Measurements from ENCODE around the gene PTCH1. TPM values are rescaled to one million over a fixed set of nuclear protein-coding genes. Genes with fewer than 3 reads are reported as not detected.

PTCH1 gene
- total RNA-seq, 8 experiments from 2014 or later: 2.2 to 59.2 (median 20.8) TPM

GRCh38 chr9:95494022-95494415 lies 22.8 kb downstream of the PTCH1 start:
- in situ Hi-C loops (cut with MboI; ENCODE audit: low pct_unique_long_range_greater_than_20kb in 2 of 9, low sequenced_read_pairs in 9 of 9, unreplicated experiment in 9 of 9): no loop called here
- 45 to 100% (median 86%) methylated on average over 1 to 12 of the region's 26 CpGs; no CpG with 5 or more reads in 6 of the 10 experiments for WGBS, 10 experiments
- H3K4me1 ChIP-seq (replicated peaks in 1 of 2): peaks cover 80 to 94% of the 10 kb centered on the region in 2 donors
- peak in 2 of 8 experiments; percentile 0 to 1 for ATAC-seq (replicated peaks in 6 of 8)
- H3K27ac ChIP-seq: peak overlapping the region; percentile 82 to 86
- H3K4me3 ChIP-seq: peak overlapping the region in 2 of 5 donors; percentile 18 to 30

- WGBS, 10 experiments: 59 to 100% (median 84%) methylated on average over 1 to 5 of the region's 5 CpGs
- Histone ChIP-seq H3K4me1 (replicated peaks in 1 of 2) (peaks cover 80 to 94% of the 10 kb centered on the region in 2 donors), H3K4me3 (no peak overlapping the region), H3K27ac (peak overlapping the region; percentile 82 to 86)
- no peak for ATAC-seq (replicated peaks in 6 of 8)
- in situ Hi-C loops (cut with MboI; ENCODE audit: low pct_unique_long_range_greater_than_20kb in 2 of 9, low sequenced_read_pairs in 9 of 9, unreplicated experiment in 9 of 9): no loop called here
These were observed 23.4 kb downstream of the PTCH1 start for GRCh38 chr9:95493402-95493801.

- 67 to 100% (median 82%) methylated on average over 3 to 7 of the region's 8 CpGs; no CpG with 5 or more reads in 1 of the 10 experiments for WGBS, 10 experiments
- H3K4me3 ChIP-seq: no peak overlapping the region
These were observed 25.0 kb downstream of the PTCH1 start for GRCh38 chr9:95491543-95492320.

GRCh38 chr9:95488954-95489353 lies 27.8 kb downstream of the PTCH1 start:
- peaks cover 59 to 67% of the 10 kb centered on the region in 2 donors for H3K4me1 ChIP-seq (replicated peaks in 1 of 2)
- H3K27ac ChIP-seq: peak overlapping the region; percentile 33 to 72
- 46 to 89% (median 63%) methylated on average over 2 to 5 of the region's 5 CpGs; no CpG with 5 or more reads in 4 of the 10 experiments for WGBS, 10 experiments
- ATAC-seq (replicated peaks in 6 of 8): peak in 5 of 8 experiments; percentile 69 to 81 (median 76)
- no peak overlapping the region for H3K4me3 ChIP-seq
- in situ Hi-C loops (cut with MboI; ENCODE audit: low pct_unique_long_range_greater_than_20kb in 2 of 9, low sequenced_read_pairs in 9 of 9, unreplicated experiment in 9 of 9): no loop called here

More at GRCh38 chr9:95491543-95492320, 25.0 kb downstream of the PTCH1 start:
- in situ Hi-C loops (cut with MboI; ENCODE audit: low pct_unique_long_range_greater_than_20kb in 2 of 9, low sequenced_read_pairs in 9 of 9, unreplicated experiment in 9 of 9): no loop called here
- Histone ChIP-seq H3K27ac (no peak overlapping the region), H3K4me1 (replicated peaks in 1 of 2) (peaks cover 66 to 77% of the 10 kb centered on the region in 2 donors)
- no peak for ATAC-seq (replicated peaks in 6 of 8)

GRCh38 chr9:95486318-95486717 lies 30.5 kb downstream of the PTCH1 start:
- no peak for ATAC-seq (replicated peaks in 6 of 8)
- 83 to 100% (median 97%) methylated on average over 2 to 4 of the region's 5 CpGs; no CpG with 5 or more reads in 6 of the 10 experiments for WGBS, 10 experiments
- in situ Hi-C loops (cut with MboI; ENCODE audit: low pct_unique_long_range_greater_than_20kb in 2 of 9, low sequenced_read_pairs in 9 of 9, unreplicated experiment in 9 of 9): no loop called here
- H3K4me1 ChIP-seq (replicated peaks in 1 of 2): peaks cover 49 to 60% of the 10 kb centered on the region in 2 donors
- no peak overlapping the region for H3K27ac ChIP-seq
- no peak overlapping the region for H3K4me3 ChIP-seq

- peak in 1 of 8 experiments; percentile 23 for ATAC-seq (replicated peaks in 6 of 8)
- Histone ChIP-seq H3K4me3 (no peak overlapping the region), H3K27ac (peak overlapping the region in 1 of 2 donors; percentile 18), H3K4me1 (replicated peaks in 1 of 2) (peaks cover 52 to 71% of the 10 kb centered on the region in 2 donors)
- WGBS, 10 experiments: 20 to 89% (median 78%) methylated on average over 1 to 3 of the region's 3 CpGs; no CpG with 5 or more reads in 4 of the 10 experiments
- in situ Hi-C loops (cut with MboI; ENCODE audit: low pct_unique_long_range_greater_than_20kb in 2 of 9, low sequenced_read_pairs in 9 of 9, unreplicated experiment in 9 of 9): no loop called here
These were observed 32.5 kb downstream of the PTCH1 start for GRCh38 chr9:95484225-95484624.

- Histone ChIP-seq H3K27ac (no peak overlapping the region), H3K4me1 (replicated peaks in 1 of 2) (peaks cover 52 to 71% of the 10 kb centered on the region in 2 donors), H3K4me3 (no peak overlapping the region)
- 80 to 100% (median 90%) methylated on average over 1 to 5 of the region's 6 CpGs; no CpG with 5 or more reads in 2 of the 10 experiments for WGBS, 10 experiments
- in situ Hi-C loops (cut with MboI; ENCODE audit: low pct_unique_long_range_greater_than_20kb in 2 of 9, low sequenced_read_pairs in 9 of 9, unreplicated experiment in 9 of 9): no loop called here
- no peak for ATAC-seq (replicated peaks in 6 of 8)
These were observed 33.3 kb downstream of the PTCH1 start for GRCh38 chr9:95483431-95483830.

- H3K4me1 ChIP-seq (replicated peaks in 1 of 2): peaks cover 60 to 78% of the 10 kb centered on the region in 2 donors
These were observed 34.1 kb downstream of the PTCH1 start for GRCh38 chr9:95482621-95483020.

GRCh38 chr9:95481000-95481399 lies 35.8 kb downstream of the PTCH1 start:
- WGBS, 10 experiments: 67 to 100% (median 100%) methylated on average over 1 to 2 of the region's 2 CpGs; no CpG with 5 or more reads in 5 of the 10 experiments
- H3K4me1 ChIP-seq (replicated peaks in 1 of 2): peaks cover 65 to 75% of the 10 kb centered on the region in 2 donors
- peak in 3 of 8 experiments; percentile 5 to 15 (median 14) for ATAC-seq (replicated peaks in 6 of 8)
- in situ Hi-C loops (cut with MboI; ENCODE audit: low pct_unique_long_range_greater_than_20kb in 2 of 9, low sequenced_read_pairs in 9 of 9, unreplicated experiment in 9 of 9): no loop called here
- peak overlapping the region in 1 of 2 donors; percentile 15 for H3K27ac ChIP-seq
- H3K4me3 ChIP-seq: no peak overlapping the region

More at GRCh38 chr9:95482621-95483020, 34.1 kb downstream of the PTCH1 start:
- peak in 1 of 8 experiments; percentile 56 for ATAC-seq (replicated peaks in 6 of 8)
- 78 to 100% (median 94%) methylated on average over 1 to 3 of the region's 3 CpGs; no CpG with 5 or more reads in 4 of the 10 experiments for WGBS, 10 experiments
- in situ Hi-C loops (cut with MboI; ENCODE audit: low pct_unique_long_range_greater_than_20kb in 2 of 9, low sequenced_read_pairs in 9 of 9, unreplicated experiment in 9 of 9): no loop called here
- Histone ChIP-seq H3K27ac (no peak overlapping the region), H3K4me3 (no peak overlapping the region)

- peaks cover 65 to 69% of the 10 kb centered on the region in 2 donors for H3K4me1 ChIP-seq (replicated peaks in 1 of 2)
These were observed 36.4 kb downstream of the PTCH1 start for GRCh38 chr9:95480346-95480745.

GRCh38 chr9:95479330-95479729 lies 37.4 kb downstream of the PTCH1 start:
- ATAC-seq (replicated peaks in 6 of 8): peak in 5 of 8 experiments; percentile 77 to 88 (median 81)
- Histone ChIP-seq H3K27ac (peak overlapping the region; percentile 31 to 54), H3K4me1 (replicated peaks in 1 of 2) (peaks cover 63% of the 10 kb centered on the region in 2 donors), H3K4me3 (no peak overlapping the region)
- 20 to 100% (median 81%) methylated on average over 2 to 8 of the region's 9 CpGs; no CpG with 5 or more reads in 3 of the 10 experiments for WGBS, 10 experiments
- in situ Hi-C loops (cut with MboI; ENCODE audit: low pct_unique_long_range_greater_than_20kb in 2 of 9, low sequenced_read_pairs in 9 of 9, unreplicated experiment in 9 of 9): no loop called here

More at GRCh38 chr9:95480346-95480745, 36.4 kb downstream of the PTCH1 start:
- ATAC-seq (replicated peaks in 6 of 8): no peak
- WGBS, 10 experiments: 90 to 100% (median 96%) methylated on average over 2 to 11 of the region's 12 CpGs; no CpG with 5 or more reads in 1 of the 10 experiments
- Histone ChIP-seq H3K4me3 (no peak overlapping the region), H3K27ac (no peak overlapping the region)
- in situ Hi-C loops (cut with MboI; ENCODE audit: low pct_unique_long_range_greater_than_20kb in 2 of 9, low sequenced_read_pairs in 9 of 9, unreplicated experiment in 9 of 9): no loop called here

GRCh38 chr9:95478335-95478734 lies 38.4 kb downstream of the PTCH1 start:
- peaks cover 53% of the 10 kb centered on the region in 2 donors for H3K4me1 ChIP-seq (replicated peaks in 1 of 2)
- H3K27ac ChIP-seq: peak overlapping the region; percentile 31 to 60
- in situ Hi-C loops (cut with MboI; ENCODE audit: low pct_unique_long_range_greater_than_20kb in 2 of 9, low sequenced_read_pairs in 9 of 9, unreplicated experiment in 9 of 9): no loop called here
- peak in 4 of 8 experiments; percentile 28 to 58 (median 40) for ATAC-seq (replicated peaks in 6 of 8)
- H3K4me3 ChIP-seq: no peak overlapping the region
- WGBS, 10 experiments: 12 to 88% (median 60%) methylated on average over 1 to 5 of the region's 5 CpGs; no CpG with 5 or more reads in 5 of the 10 experiments

GRCh38 chr9:95477885-95478284 lies 38.9 kb downstream of the PTCH1 start:
- no peak overlapping the region for H3K4me3 ChIP-seq
- in situ Hi-C loops (cut with MboI; ENCODE audit: low pct_unique_long_range_greater_than_20kb in 2 of 9, low sequenced_read_pairs in 9 of 9, unreplicated experiment in 9 of 9): no loop called here
- H3K4me1 ChIP-seq (replicated peaks in 1 of 2): peaks cover 50 to 53% of the 10 kb centered on the region in 2 donors
- 60 to 100% (median 89%) methylated on average over 1 to 14 of the region's 15 CpGs; no CpG with 5 or more reads in 2 of the 10 experiments for whole genome bisulfite sequencing, 10 experiments
- H3K27ac ChIP-seq: peak overlapping the region; percentile 31 to 60
- peak in 1 of 8 experiments; percentile 11 for ATAC-seq (replicated peaks in 6 of 8)
